Stimulated activated CD4-positive, alpha-beta T cell treated with anti-CD3 and anti-CD28 coated beads, TNF-alpha, amount 100 ng/mL, for 24 hours (primary cell): ENCODE results near the gene RYR2.

Experiments used
- DNase-seq, 3 experiments: peaks; one replicate each; pipeline ENCODE4 v3.0.0-alpha.2; 2020; ENCODE audit warnings: low read depth in 3 of 3

RYR2 gene

GRCh38 chr1:237670302-237670701 lies 628.3 kb downstream of the RYR2 start:
- DNase-seq: no peak

GRCh38 chr1:237671262-237671661 lies 629.3 kb downstream of the RYR2 start:
- DNase-seq: no peak

GRCh38 chr1:237671935-237672334 lies 630.0 kb downstream of the RYR2 start:
- DNase-seq: no peak

GRCh38 chr1:237672748-237673147 lies 630.8 kb downstream of the RYR2 start:
- no peak for DNase-seq

GRCh38 chr1:237673631-237674030 lies 631.6 kb downstream of the RYR2 start:
- no peak for DNase-seq

GRCh38 chr1:237677979-237678378 lies 636.0 kb downstream of the RYR2 start:
- DNase-seq: no peak

GRCh38 chr1:237679687-237680086 lies 637.7 kb downstream of the RYR2 start:
- no peak for DNase-seq

GRCh38 chr1:237681210-237681609 lies 639.2 kb downstream of the RYR2 start:
- no peak for DNase-seq

- no peak for DNase-seq
Observed at GRCh38 chr1:237684236-237684635, 642.3 kb downstream of the RYR2 start.

GRCh38 chr1:237685551-237685950 lies 643.6 kb downstream of the RYR2 start:
- DNase-seq: no peak

GRCh38 chr1:237687804-237688203 lies 645.8 kb downstream of the RYR2 start:
- DNase-seq: no peak

GRCh38 chr1:237690656-237691055 lies 648.7 kb downstream of the RYR2 start:
- no peak for DNase-seq

- no peak for DNase-seq
Observed at GRCh38 chr1:237692255-237692654, 650.3 kb downstream of the RYR2 start.

GRCh38 chr1:237695878-237696277 lies 653.9 kb downstream of the RYR2 start:
- DNase-seq: no peak

GRCh38 chr1:237700181-237700580 lies 658.2 kb downstream of the RYR2 start:
- DNase-seq: no peak

GRCh38 chr1:237701534-237701933 lies 659.5 kb downstream of the RYR2 start:
- no peak for DNase-seq

GRCh38 chr1:237702161-237702560 lies 660.2 kb downstream of the RYR2 start:
- DNase-seq: no peak

- DNase-seq: no peak
Observed at GRCh38 chr1:237705462-237705861, 663.5 kb downstream of the RYR2 start.

GRCh38 chr1:237709355-237709754 lies 667.4 kb downstream of the RYR2 start:
- DNase-seq: no peak

- no peak for DNase-seq
Observed at GRCh38 chr1:237711281-237711680, 669.3 kb downstream of the RYR2 start.

- DNase-seq: no peak
Observed at GRCh38 chr1:237712082-237712481, 670.1 kb downstream of the RYR2 start.

- DNase-seq: no peak
Observed at GRCh38 chr1:237712586-237713157, 670.7 kb downstream of the RYR2 start.

- no peak for DNase-seq
Observed at GRCh38 chr1:237713916-237714315, 671.9 kb downstream of the RYR2 start.

GRCh38 chr1:237717106-237717505 lies 675.1 kb downstream of the RYR2 start:
- DNase-seq: no peak
